SK-N-SH (cell line): Measurements from ENCODE around the gene NEGR1.

Experiments
- CTCF ChIP-seq: fragments of 200-600 bp; sonication (generic); IDR thresholded peaks from 2 replicates; pipeline ENCODE4 v1.6.1; 2017; ENCODE audit warnings: antibody characterized with exemption, mild to moderate bottlenecking, moderate library complexity
- EZH2phosphoT487 ChIP-seq: fragments of 200-600 bp; sonication (generic); IDR thresholded peaks from 2 replicates; pipeline ENCODE4 v1.6.1; 2017; ENCODE audit warnings: low read depth, mixed run types, mild to moderate bottlenecking, antibody characterized with exemption, moderate library complexity, borderline replicate concordance
- FOXM1 ChIP-seq: IDR thresholded peaks from 2 replicates; pipeline ENCODE4 v1.4.0; 2012; ENCODE audit warnings: low read depth, mild to moderate bottlenecking
- JUND ChIP-seq: IDR thresholded peaks from 2 replicates; pipeline ENCODE4 v1.4.0; 2012
- POLR2AphosphoS5 ChIP-seq: IDR thresholded peaks from 2 replicates; pipeline ENCODE4 v1.6.1; 2012; ENCODE audit warnings: low read depth, low read length
- RCOR1 ChIP-seq: fragments of 150-350 bp; IDR thresholded peaks from 2 replicates; pipeline ENCODE4 v1.6.1; 2017; ENCODE audit warnings: antibody characterized with exemption, low read length
- TCF12 ChIP-seq: IDR thresholded peaks from 2 replicates; pipeline ENCODE4 v1.4.0; 2012

DNA sequence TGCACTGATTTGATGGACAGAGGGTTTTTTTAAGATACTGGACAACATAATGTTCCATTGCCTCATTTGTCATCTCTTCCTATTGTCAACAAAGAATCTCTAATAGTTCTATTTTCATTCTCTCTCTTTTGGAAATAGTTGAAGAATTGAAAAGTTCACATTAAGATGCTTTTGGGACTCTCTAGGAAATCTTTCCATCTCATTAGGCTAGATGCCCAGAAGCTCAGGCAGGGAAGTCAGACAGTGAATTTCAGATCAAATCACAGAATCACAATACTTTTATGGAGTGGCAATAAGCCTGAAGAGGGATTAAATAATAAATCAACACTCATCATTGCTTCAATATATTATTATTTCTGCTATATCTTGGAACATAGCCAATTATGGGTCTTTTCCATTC, 29.2 kb downstream of the NEGR1 start:
- TF ChIP-seq CTCF = no peak
- no peak for TF ChIP-seq FOXM1
- no peak for TF ChIP-seq JUND
- no peak for TF ChIP-seq POLR2AphosphoS5
- no peak for TF ChIP-seq EZH2phosphoT487
- no peak for TF ChIP-seq RCOR1
- no peak for TF ChIP-seq TCF12
